ENCODE data around the gene CTDNEP1.

GRCh38 chr17:7220593-7221277 lies 30.8 kb downstream of the CTDNEP1 start:
- peak in 3 of 4 experiments; percentile 15 to 54 (median 33) for TF ChIP-seq CTCF (IDR thresholded peaks at IDR 0.05)
- no peak for TF ChIP-seq EP300 (IDR thresholded peaks at IDR 0.05)
- no peak for TF ChIP-seq POLR2A (IDR thresholded peaks at IDR 0.05)
